HTR-8/SVneo (cell line): Measurements from ENCODE around the gene BMPER.
A peak's percentile ranks its signal among the peaks of the same experiment; 100 is the strongest.

Source experiments
- DNase-seq: peaks from one replicate; pipeline ENCODE4 v3.0.0; 2011; ENCODE audit warnings: low spot score, mixed read lengths; ENCODE audit not compliant: insufficient read length
- FAIRE-seq: peaks from 2 replicates; lab custom pipeline; 2011; peaks lifted over from hg19 to GRCh38; lab: Jason Lieb, UNC

The BMPER gene

GRCh38 chr7:33887266-33887975 is 17.9 kb upstream of the BMPER start:
- no peak for FAIRE-seq
- no peak for DNase-seq

GRCh38 chr7:33888166-33888565 is 17.2 kb upstream of the BMPER start:
- DNase-seq: peak; percentile 31
- no peak for FAIRE-seq

GRCh38 chr7:33892945-33893344 is 12.4 kb upstream of the BMPER start:
- no peak for FAIRE-seq

GRCh38 chr7:33893377-33893776 is 12.0 kb upstream of the BMPER start:
- DNase-seq (no peak), FAIRE-seq (no peak)

More at GRCh38 chr7:33892945-33893344, 12.4 kb upstream of the BMPER start:
- no peak for DNase-seq

- peak; percentile 64 for DNase-seq
- no peak for FAIRE-seq
Measured at GRCh38 chr7:33895025-33895804, 10.1 kb upstream of the BMPER start.

- FAIRE-seq (no peak), DNase-seq (no peak)
Measured at GRCh38 chr7:33900501-33900900, 4.8 kb upstream of the BMPER start.

DNA sequence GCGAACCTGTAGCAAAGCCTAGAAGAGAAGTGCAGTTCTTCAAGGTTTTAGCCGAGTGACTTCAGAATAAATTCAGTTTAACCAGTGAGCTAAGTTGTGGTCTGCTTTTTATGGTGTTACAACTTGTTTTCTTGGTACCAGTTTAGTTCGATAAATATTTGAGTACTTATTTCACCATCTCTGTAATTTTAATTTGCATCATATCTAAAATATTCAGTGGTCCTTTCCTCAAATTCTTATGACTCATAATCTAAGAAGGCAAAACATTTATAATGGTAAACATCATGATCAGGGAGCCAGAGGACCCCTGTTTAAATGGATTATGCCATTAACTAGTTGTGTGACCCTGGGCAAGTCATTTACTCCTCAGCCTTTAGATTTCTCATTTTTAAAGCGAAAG is 4.1 kb upstream of the BMPER start:
- no peak for FAIRE-seq

DNA sequence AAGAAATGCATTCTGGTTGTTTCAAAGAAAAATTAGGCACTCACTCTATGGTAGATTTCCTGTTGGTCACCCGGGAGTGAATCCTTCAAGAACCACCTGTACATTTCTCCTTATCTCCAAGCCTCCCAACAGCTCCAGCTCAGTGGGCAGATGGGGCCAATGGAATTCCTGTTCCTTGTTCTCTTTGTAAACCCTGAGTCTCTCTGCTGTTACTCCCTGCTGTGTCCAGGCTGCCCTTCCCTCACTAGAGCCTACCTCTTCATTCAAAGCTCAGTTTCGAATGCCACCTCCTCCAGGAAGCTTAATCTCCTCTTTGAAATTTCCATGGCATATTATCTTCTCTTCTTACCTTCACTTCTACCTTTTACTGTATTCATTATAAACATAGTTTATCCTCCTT is 3.5 kb upstream of the BMPER start:
- DNase-seq (no peak), FAIRE-seq (no peak)

More for the DNA sequence above, 4.1 kb upstream of the BMPER start:
- DNase-seq: no peak

DNA sequence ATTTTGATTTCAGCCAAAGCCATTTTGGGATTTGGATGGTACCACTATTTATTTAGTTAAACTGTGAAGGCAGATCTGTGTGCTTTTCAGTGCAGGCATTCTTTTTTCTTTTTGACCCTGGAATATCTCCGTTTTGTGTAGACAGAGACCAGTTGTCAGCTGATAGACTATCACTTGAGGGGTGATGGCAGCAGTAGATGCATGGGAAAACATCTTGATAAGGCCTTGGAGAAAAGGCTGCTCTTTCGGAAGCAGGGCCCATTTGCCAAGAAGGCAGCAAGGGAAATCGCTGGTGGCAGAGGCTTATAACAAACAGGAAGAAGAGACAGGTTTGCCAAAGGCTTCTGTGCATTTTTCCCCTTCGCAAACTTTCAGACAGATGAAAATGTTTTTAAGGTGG is 2.6 kb upstream of the BMPER start:
- DNase-seq (no peak), FAIRE-seq (no peak)

DNA sequence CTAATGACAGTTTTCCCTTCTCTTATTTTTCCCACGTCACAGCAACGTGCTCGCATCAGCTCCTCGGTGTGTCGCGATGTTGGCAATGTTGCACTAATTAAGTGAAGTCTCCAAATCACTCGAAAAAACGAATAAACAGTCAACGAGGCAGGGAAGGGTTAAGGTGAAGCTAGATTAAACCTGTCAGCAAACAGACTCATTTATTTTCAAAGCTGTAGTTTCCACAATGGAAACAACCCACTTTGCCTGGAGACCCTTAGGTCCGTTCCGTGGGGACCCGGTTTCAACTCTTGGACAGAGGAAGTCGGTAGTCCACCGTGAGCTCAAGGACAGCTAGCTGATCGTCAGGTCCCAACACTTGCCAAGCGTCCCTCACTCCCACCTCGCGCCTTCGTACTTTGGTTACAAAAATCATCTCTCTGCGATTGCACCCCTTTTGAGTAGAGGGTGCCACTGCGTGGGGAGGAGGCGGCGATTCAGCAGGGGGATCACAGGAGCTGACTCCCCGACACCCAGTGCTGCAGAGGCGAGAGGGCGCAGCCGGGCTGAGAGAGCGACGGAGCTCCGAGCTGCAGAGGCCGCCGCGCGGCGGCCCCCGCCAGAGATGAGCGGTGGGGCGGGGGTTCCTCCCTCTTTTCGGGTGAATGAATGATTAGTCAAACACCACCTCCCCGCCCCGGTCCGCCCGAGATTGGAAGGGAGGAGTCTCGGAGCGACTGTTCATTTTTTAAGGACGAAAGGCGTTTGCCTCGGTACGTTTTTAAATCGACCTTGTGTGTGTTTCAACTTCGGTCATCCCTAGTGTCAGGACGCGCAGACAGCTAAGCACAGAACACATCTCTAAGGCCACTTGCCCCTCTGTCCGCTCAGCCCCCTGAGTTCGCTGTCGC is 1.3 kb upstream of the BMPER start:
- FAIRE-seq: no peak

GRCh38 chr7:33904681-33905388 is 504 bp upstream of the BMPER start:
- no peak for FAIRE-seq
- peak; percentile 34 for DNase-seq

More for the DNA sequence above, 1.3 kb upstream of the BMPER start:
- peak; percentile 28 for DNase-seq

GRCh38 chr7:33906697-33907096 is 1.4 kb downstream of the BMPER start:
- no peak for FAIRE-seq

DNA sequence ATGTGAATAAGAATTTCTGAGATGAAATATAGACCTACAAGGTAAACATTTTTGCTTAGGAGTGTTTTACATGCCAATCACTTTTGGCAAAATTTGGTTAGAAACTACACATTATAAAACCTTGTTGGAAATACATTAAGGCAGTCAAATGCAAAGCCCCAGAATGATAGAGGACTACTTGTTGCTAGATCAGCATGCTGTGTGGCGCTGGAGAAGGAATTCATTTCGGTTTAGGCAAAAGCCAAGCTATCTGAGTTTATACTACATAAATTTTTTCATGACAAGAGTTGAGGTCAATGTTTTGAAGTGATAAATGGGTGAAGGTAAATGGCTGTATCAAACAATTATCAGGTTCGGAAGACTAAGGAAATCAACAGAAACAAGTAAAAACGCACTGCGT is 2.3 kb downstream of the BMPER start:
- FAIRE-seq (no peak), DNase-seq (no peak)

More at GRCh38 chr7:33906697-33907096, 1.4 kb downstream of the BMPER start:
- no peak for DNase-seq

- no peak for FAIRE-seq
- DNase-seq: no peak
Measured at GRCh38 chr7:33909318-33909717, 4.0 kb downstream of the BMPER start.

DNA sequence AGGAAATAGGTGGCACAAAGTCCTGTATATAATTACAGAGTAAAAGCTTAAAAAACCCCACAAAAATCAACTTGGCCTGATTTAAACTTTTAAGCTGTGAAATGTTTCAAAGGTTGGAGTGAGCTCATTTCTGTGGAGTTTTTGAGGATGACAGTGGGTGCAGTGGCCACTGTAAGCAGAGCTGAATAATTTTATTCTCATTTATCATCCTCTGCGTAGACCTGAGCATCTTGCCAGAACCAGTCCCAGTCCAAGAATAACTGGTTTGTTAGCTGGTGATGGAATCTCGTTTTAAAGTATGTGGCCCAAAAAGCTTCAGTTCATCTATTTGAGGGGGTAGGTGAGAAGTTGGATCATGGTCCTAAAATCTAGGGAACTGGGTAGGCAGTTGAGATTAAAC is 4.4 kb downstream of the BMPER start:
- no peak for DNase-seq
- no peak for FAIRE-seq

GRCh38 chr7:33910756-33911155 is 5.4 kb downstream of the BMPER start:
- DNase-seq: no peak
- FAIRE-seq: no peak

GRCh38 chr7:33916357-33917081 is 11.2 kb downstream of the BMPER start:
- FAIRE-seq (no peak), DNase-seq (no peak)

DNA sequence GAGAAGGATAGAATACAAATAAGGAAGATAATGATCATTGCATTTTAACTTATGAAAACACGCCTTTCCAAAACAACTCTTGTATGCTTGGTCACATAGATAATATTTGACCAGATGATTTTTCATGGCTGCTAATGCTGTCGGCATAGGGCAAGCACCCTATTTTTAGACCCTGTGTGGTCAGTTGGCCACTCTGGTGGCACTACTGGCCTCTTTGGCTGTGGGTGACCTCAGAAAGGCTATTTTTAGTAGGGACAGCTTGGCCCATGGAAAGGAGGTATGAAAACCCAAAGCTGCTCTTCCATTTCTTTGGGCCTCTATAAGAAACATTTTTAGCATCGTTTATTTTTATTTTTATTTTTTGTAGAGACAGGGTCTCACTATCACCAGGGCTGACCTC is 12.3 kb downstream of the BMPER start:
- DNase-seq (no peak), FAIRE-seq (no peak)

DNA sequence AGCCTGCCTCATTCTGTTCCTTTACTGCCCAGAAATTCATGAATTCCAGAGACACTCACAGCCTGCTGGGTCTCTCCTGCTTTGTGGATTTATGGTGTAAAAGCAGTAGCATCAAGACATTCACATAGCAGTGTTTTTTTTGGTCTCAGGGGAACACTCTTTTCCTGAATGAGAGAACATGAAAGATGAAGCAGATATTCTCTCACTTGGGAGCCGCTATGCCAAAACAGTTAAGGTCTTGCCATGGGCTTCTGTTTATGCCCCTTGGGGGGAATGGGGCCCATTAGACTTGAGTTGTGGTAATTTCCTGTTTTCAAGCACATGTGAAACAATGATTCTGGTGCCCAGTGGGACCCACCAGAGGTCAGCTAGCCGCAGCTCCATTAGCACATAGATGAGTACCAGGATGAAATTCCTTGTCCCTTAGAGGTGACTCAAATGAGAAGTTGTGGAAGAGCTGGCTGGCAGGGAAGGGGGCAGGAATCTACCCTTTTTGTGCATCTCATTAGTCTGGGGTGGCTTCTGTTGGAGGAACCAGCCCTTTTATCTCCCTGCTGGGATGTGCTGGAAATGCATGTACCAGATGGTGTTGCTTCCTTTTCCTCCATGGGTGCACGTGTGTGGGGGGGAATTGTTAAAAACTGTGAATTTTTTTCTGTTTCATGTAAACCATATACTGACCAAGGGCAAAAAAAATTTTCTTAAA is 13.3 kb downstream of the BMPER start:
- FAIRE-seq: no peak
- no peak for DNase-seq
